HL-60 (cell line): ENCODE data around the gene CTNND1.

Source experiments
- DNase-seq, 2 experiments: peaks; one replicate each; pipeline ENCODE4 v3.0.0-alpha.2; 2010 to 2020; ENCODE audit warnings: low read depth in 1 of 2, low spot score in 1 of 2
- H3K27ac ChIP-seq: fragments of 250-450 bp; sonication (Bioruptor Pico); replicated peaks from 2 replicates; pipeline ENCODE4 v1.5.1; 2020; ENCODE audit warnings: mild to moderate bottlenecking, moderate library complexity
- H3K27me3 ChIP-seq: fragments of 250-450 bp; sonication (Bioruptor Pico); 2 replicates; pipeline ENCODE4 v1.5.1; 2021; ENCODE audit warnings: mild to moderate bottlenecking, moderate library complexity; ENCODE audit not compliant: insufficient read depth, poor library complexity, severe bottlenecking
- H3K4me3 ChIP-seq: replicated peaks from 2 replicates; pipeline ENCODE4 v1.5.1; 2011; ENCODE audit warnings: mild to moderate bottlenecking, control low read depth, low read length; ENCODE audit not compliant: insufficient read depth
- GABPA ChIP-seq: IDR thresholded peaks from 2 replicates; pipeline ENCODE4 v1.6.1; 2012; ENCODE audit warnings: low read depth
- POLR2AphosphoS5 ChIP-seq: IDR thresholded peaks from 2 replicates; pipeline ENCODE4 v1.6.1; 2012; ENCODE audit warnings: low read depth
- SPI1 ChIP-seq: IDR thresholded peaks from 2 replicates; pipeline ENCODE4 v1.6.1; 2012; ENCODE audit warnings: low read depth, mild to moderate bottlenecking, borderline replicate concordance
- TF ChIP-seq, protein P1 (sequence below): IDR thresholded peaks from 2 replicates; pipeline ENCODE4 v1.6.1; 2012; ENCODE audit warnings: low read depth; ENCODE audit not compliant: insufficient replicate concordance
- TF ChIP-seq, protein P2 (sequence below): IDR thresholded peaks from one replicate; pipeline ENCODE4 v1.5.1; 2011; ENCODE audit warnings: low read length, control low read depth, inconsistent platforms; ENCODE audit not compliant: insufficient read depth

CTNND1 gene

DNA sequence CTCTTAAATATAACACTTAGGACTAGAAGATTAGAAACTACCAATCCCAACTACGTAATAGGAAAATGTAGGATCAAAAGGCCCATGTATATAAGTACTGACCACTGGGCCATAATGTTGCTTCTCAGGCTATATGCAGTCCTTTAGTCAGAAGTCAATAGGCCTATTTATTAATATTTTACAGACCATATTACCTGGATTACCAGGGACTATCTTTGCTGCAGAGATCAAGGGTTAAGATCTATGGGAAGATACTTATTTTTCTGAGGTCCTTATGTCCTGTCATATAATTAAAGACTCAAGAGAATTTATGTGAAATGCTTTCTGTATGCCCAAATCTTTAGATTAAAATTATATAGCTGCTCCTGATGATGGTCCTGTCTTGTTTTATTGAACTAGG, 57.2 kb downstream of the CTNND1 start:
- Histone ChIP-seq H3K27ac (no peak overlapping the region), H3K4me3 (no peak overlapping the region), H3K27me3 (no peaks in the 10 kb centered on the region)
- TF ChIP-seq GABPA, result no peak
- TF ChIP-seq, protein P1, sequence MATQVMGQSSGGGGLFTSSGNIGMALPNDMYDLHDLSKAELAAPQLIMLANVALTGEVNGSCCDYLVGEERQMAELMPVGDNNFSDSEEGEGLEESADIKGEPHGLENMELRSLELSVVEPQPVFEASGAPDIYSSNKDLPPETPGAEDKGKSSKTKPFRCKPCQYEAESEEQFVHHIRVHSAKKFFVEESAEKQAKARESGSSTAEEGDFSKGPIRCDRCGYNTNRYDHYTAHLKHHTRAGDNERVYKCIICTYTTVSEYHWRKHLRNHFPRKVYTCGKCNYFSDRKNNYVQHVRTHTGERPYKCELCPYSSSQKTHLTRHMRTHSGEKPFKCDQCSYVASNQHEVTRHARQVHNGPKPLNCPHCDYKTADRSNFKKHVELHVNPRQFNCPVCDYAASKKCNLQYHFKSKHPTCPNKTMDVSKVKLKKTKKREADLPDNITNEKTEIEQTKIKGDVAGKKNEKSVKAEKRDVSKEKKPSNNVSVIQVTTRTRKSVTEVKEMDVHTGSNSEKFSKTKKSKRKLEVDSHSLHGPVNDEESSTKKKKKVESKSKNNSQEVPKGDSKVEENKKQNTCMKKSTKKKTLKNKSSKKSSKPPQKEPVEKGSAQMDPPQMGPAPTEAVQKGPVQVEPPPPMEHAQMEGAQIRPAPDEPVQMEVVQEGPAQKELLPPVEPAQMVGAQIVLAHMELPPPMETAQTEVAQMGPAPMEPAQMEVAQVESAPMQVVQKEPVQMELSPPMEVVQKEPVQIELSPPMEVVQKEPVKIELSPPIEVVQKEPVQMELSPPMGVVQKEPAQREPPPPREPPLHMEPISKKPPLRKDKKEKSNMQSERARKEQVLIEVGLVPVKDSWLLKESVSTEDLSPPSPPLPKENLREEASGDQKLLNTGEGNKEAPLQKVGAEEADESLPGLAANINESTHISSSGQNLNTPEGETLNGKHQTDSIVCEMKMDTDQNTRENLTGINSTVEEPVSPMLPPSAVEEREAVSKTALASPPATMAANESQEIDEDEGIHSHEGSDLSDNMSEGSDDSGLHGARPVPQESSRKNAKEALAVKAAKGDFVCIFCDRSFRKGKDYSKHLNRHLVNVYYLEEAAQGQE, result no peak
- no peak for TF ChIP-seq SPI1
- TF ChIP-seq POLR2AphosphoS5, result no peak
- TF ChIP-seq, protein P2, sequence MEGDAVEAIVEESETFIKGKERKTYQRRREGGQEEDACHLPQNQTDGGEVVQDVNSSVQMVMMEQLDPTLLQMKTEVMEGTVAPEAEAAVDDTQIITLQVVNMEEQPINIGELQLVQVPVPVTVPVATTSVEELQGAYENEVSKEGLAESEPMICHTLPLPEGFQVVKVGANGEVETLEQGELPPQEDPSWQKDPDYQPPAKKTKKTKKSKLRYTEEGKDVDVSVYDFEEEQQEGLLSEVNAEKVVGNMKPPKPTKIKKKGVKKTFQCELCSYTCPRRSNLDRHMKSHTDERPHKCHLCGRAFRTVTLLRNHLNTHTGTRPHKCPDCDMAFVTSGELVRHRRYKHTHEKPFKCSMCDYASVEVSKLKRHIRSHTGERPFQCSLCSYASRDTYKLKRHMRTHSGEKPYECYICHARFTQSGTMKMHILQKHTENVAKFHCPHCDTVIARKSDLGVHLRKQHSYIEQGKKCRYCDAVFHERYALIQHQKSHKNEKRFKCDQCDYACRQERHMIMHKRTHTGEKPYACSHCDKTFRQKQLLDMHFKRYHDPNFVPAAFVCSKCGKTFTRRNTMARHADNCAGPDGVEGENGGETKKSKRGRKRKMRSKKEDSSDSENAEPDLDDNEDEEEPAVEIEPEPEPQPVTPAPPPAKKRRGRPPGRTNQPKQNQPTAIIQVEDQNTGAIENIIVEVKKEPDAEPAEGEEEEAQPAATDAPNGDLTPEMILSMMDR, result no peak
- no peak for DNase-seq

DNA sequence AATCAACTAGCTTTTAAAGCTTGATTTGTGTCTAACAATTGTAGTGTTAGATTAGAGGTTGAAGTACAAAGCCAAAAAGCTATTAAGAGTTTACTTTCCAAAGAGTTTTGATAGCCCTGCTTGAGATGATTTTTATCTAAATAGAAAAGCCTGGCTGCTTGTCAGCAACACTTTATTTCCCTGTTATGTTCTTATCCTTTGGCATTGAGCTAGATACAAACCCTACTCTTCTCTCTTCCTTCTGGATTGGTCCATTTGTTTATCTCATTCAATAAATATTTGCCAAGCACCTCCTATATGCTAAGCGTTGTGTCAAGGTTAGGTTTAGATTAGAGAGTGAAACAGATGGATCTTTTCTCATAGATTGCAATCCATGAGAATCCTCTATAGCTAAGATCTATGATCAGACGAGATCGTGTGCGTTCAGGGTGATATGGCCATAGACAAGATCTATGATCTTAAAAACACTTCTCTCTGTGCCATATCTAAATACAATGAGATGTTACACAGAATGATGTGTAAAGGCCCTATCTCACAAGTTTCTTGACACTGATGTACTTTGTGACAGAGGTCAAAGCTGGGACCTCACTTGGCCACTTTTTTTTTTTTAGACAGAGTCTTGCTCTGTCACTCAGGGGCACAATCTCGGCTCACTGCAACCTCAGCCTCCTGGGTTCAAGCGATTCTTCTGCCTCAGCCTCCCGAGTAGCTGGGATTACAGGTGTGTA, 57.8 kb downstream of the CTNND1 start:
- H3K27ac ChIP-seq, result no peak overlapping the region
- no peaks in the 10 kb centered on the region for H3K27me3 ChIP-seq
- H3K4me3 ChIP-seq, result no peak overlapping the region
- DNase-seq, result no peak
- TF ChIP-seq, protein P2, result no peak
- TF ChIP-seq GABPA (no peak), SPI1 (no peak), POLR2AphosphoS5 (no peak)
- TF ChIP-seq, protein P1, result no peak

DNA sequence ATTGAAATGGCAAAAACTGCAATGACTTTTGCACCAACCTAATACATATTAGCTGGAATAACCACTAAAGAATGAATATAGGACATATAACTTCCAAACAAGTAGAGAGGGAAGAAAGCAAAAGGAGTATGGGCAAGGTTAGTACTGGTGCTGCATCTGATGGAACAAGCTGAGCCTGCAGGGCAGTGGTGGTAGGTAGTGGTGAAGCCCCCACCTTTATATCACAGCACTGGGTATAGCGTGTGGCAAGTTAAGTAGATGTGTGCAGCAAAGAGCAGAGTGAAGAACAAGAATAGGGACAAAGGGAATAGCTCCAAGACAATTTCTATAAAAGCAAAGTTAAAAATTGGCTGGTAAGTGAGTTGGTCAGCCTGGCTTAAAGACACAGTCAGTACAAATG, 62.3 kb downstream of the CTNND1 start:
- Histone ChIP-seq H3K4me3 (no peak overlapping the region), H3K27ac (no peak overlapping the region), H3K27me3 (peaks cover 2% of the 10 kb centered on the region)
- TF ChIP-seq SPI1 (no peak), POLR2AphosphoS5 (no peak), GABPA (no peak)
- TF ChIP-seq, protein P1, result no peak
- TF ChIP-seq, protein P2, result no peak
- no peak for DNase-seq
